GM18909 (cell line): ENCODE data around the gene HRH1.

Experiments used
- ATAC-seq: cut with Tn5 transposase; IDR thresholded peaks from one replicate; pipeline ENCODE4 v1.9.1; 2021; ENCODE audit warnings: mild to moderate bottlenecking; ENCODE audit not compliant: unreplicated experiment, poor library complexity

The HRH1 gene

GRCh38 chr3:11306817-11307589, 152.7 kb downstream of the HRH1 start:
- ATAC-seq: peak; percentile 70

- no peak for ATAC-seq
Observed at GRCh38 chr3:11307830-11308432, 153.6 kb downstream of the HRH1 start.

GRCh38 chr3:11310258-11310657, 156.0 kb downstream of the HRH1 start:
- ATAC-seq: no peak

GRCh38 chr3:11312166-11312565, 157.9 kb downstream of the HRH1 start:
- no peak for ATAC-seq
